Heart left ventricle (tissue), 13 donors: ENCODE results near the gene TTC7B.

Experiments
- POLR2A ChIP-seq, 2 donors: fragments of 450-650 bp; IDR thresholded peaks; one replicate each; pipeline ENCODE4 v1.6.1; 2017; ENCODE audit warnings: antibody characterized with exemption in 2 of 2, mild to moderate bottlenecking in 2 of 2, moderate library complexity in 2 of 2
- TF ChIP-seq, protein P1 (sequence below), 12 donors: fragments of 200-600 bp; sonication (generic) in 4 of 12; IDR thresholded peaks; one replicate each; pipeline versions ENCODE4 v1.5.0 to v1.8.0; 2018 to 2022; ENCODE audit warnings: antibody characterized with exemption in 12 of 12, mild to moderate bottlenecking in 5 of 12
- donor health status: ischemic (EF 13 %, LVEDD 7.1; RV severe dilation, severe dysfunction).
- donor health status: DM: no; HTN: yes; CAD: no.
- donor health status: DM: no; HTN: no; CAD: no.
- donor health status: ischemic (EF 25% LVEDD 6.9; RV normal size, moderate dysfunction).
- donor health status: ischemic (EF 25% LVEDD 5.7; RV mildly dilated, moderate dysfunction).
- donor health status: ischemic (EF 35%, LVEDD 5.7; RV mildly dilated, moderate dysfunction).
- donor health status: nonischemic (EF 11% LVEDD 7.7; RV severe dilation, severe dysfunction).
- donor health status: DM: yes; HTN: yes; CAD: no.
- donor health status: PGD.
- donor health status: ischemic (EF 29% LVEDD 5.4; RV normal size, mild dysfunction).
- donor health status: nonischemic (EF 23%, LVEDD 6.1; RV moderate dilation, normal function).

DNA sequence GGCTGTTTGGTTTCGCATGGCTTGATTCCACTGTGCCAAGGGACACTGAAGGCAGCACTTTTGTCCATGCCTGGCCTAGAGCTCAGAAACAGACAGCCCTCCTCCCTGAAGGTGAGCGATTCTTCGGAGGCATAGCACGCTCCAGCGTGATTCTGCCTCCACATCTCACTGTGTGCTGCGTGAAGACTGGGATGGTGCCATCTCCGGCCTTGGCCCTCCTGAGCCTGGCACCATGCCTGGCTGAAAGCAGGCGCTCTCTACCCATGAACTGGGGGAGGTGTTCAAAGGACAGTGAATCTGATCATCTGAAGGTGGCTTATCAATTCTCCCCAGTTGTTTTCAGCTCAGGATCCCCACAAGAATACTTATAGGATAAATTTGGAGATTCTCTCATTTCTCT is 187.4 kb downstream of the TTC7B start:
- TF ChIP-seq, protein P1, sequence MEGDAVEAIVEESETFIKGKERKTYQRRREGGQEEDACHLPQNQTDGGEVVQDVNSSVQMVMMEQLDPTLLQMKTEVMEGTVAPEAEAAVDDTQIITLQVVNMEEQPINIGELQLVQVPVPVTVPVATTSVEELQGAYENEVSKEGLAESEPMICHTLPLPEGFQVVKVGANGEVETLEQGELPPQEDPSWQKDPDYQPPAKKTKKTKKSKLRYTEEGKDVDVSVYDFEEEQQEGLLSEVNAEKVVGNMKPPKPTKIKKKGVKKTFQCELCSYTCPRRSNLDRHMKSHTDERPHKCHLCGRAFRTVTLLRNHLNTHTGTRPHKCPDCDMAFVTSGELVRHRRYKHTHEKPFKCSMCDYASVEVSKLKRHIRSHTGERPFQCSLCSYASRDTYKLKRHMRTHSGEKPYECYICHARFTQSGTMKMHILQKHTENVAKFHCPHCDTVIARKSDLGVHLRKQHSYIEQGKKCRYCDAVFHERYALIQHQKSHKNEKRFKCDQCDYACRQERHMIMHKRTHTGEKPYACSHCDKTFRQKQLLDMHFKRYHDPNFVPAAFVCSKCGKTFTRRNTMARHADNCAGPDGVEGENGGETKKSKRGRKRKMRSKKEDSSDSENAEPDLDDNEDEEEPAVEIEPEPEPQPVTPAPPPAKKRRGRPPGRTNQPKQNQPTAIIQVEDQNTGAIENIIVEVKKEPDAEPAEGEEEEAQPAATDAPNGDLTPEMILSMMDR (IDR thresholded peaks at IDR 0.05): no peak
- no peak for TF ChIP-seq POLR2A (IDR thresholded peaks at IDR 0.05)
